ENCODE results near the gene HSD17B2. TPM values are rescaled to one million over a fixed set of nuclear protein-coding genes. Genes with fewer than 3 reads are reported as not detected.

The HSD17B2 gene
- total and polyA plus RNA-seq, 2 of the 4 experiments (the other 2 are of a cell fraction): 0.12 to 0.18 TPM

- dilution Hi-C loops (cut with HindIII; ENCODE audit: low sequenced_read_pairs, unreplicated experiment): no loop called here
- POLR2A ChIA-PET (ENCODE audit: unreplicated experiment): no interaction called here
Measured at GRCh38 chr16:82011199-82011641, 23.8 kb upstream of the HSD17B2 start, which contains the start of gene SDR42E1. Gene SDR42E1 (minus strand): TSS chr16:82011470. CDS start chr16:82000858, 10,612 bp downstream.

More at GRCh38 chr16:82011199-82011641, 23.8 kb upstream of the HSD17B2 start, which contains the start of gene SDR42E1:
- CTCF ChIA-PET: no interaction called here
- H3K4ac ChIP-seq (ENCODE audit: low read depth, low read length): no peak within 1 kb of the TSS
- H3K14ac ChIP-seq (replicated peaks; ENCODE audit: low read depth, low read length): no peak within 1 kb of the TSS
- H3K4me2 ChIP-seq (ENCODE audit: low read depth, low read length): peak within 1 kb of the TSS; percentile 15; the same call in 1 of the 2 replicates
- no peaks in the 10 kb centered on the region for H4K20me1 ChIP-seq (ENCODE audit: insufficient read depth, low read length)
- peak within 1 kb of the TSS in 1 of 2 experiments; percentile 30; a peak in 1 of 4 replicates for H4K8ac ChIP-seq (ENCODE audit: low read depth in 2 of 2, low read length in 2 of 2)
- WGBS, 2 experiments (ENCODE audit: extremely low coverage in 2 of 2, insufficient read length in 1 of 2): 8% methylated on average over 15 of the region's 32 CpGs; no CpG with 5 or more reads in 1 of the 2 experiments
- peak within 1 kb of the TSS; percentile 11; the same call in 1 of the 2 replicates for H3K4me3 ChIP-seq (ENCODE audit: insufficient read depth, low read depth, low read length)
- H3K56ac ChIP-seq (ENCODE audit: extremely low read depth, insufficient read depth, low read length): no peak within 1 kb of the TSS
- peaks cover 12% of the 10 kb centered on the region for H3K27me3 ChIP-seq (ENCODE audit: control insufficient read depth, insufficient read depth, low read length)
- H2AK9ac ChIP-seq (replicated peaks; ENCODE audit: low read depth, low read length, poor library complexity): no peak within 1 kb of the TSS
- H3K4me1 ChIP-seq (ENCODE audit: control insufficient read depth, insufficient read depth, low read length): no peaks in the 10 kb centered on the region
- no peaks in the 10 kb centered on the region for H3K79me1 ChIP-seq (ENCODE audit: low read depth in 1 of 2, low read length in 2 of 2)
- no peak within 1 kb of the TSS for H2AK5ac ChIP-seq (ENCODE audit: low read depth, low read length)
- no peaks in the 10 kb centered on the region for H3K9me1 ChIP-seq (ENCODE audit: insufficient read depth, low read length)
- peaks cover 7% of the 10 kb centered on the region for H3K9me3 ChIP-seq (ENCODE audit: control insufficient read depth, insufficient read depth, low read length)
- no peaks in the 10 kb centered on the region for H3K36me3 ChIP-seq (ENCODE audit: control insufficient read depth, insufficient read depth, low read length)
- H2AFZ ChIP-seq (replicated peaks; ENCODE audit: low read length, poor library complexity): peak within 1 kb of the TSS; percentile 50
- no peak within 1 kb of the TSS for H2BK15ac ChIP-seq (ENCODE audit: low read depth, low read length)
- peak; percentile 27; the same call in 1 of the 2 replicates for ATAC-seq (ENCODE audit: low read depth)
- H3K27ac ChIP-seq (ENCODE audit: insufficient read depth, low read length): no peak within 1 kb of the TSS
- BruUV-seq (replicated peaks): no TSS peak
- H3K18ac ChIP-seq (ENCODE audit: low read depth, low read length): no peak within 1 kb of the TSS
- H3K23ac ChIP-seq (ENCODE audit: low read depth, low read length): no peak within 1 kb of the TSS
- H4K91ac ChIP-seq (ENCODE audit: insufficient read depth, low read depth, low read length): no peak within 1 kb of the TSS
- no peak within 1 kb of the TSS for H4K5ac ChIP-seq (ENCODE audit: low read depth, low read length)
- no peak for DNase-seq
- intact Hi-C loops (cut with micrococcal nuclease): no loop called here
- H2BK120ac ChIP-seq (ENCODE audit: low read depth, low read length): no peak within 1 kb of the TSS
- TF ChIP-seq SMC3 (IDR thresholded peaks at IDR 0.05; ENCODE audit: low read depth, low read length) (no peak), MXI1 (IDR thresholded peaks at IDR 0.05; ENCODE audit: borderline replicate concordance, low read depth, low read length) (no peak), MAZ (IDR thresholded peaks at IDR 0.05; ENCODE audit: borderline replicate concordance, low read depth, low read length) (no peak), NFE2L2 (IDR thresholded peaks at IDR 0.05; ENCODE audit: low read depth, low read length) (no peak)
- TF ChIP-seq, protein P1, sequence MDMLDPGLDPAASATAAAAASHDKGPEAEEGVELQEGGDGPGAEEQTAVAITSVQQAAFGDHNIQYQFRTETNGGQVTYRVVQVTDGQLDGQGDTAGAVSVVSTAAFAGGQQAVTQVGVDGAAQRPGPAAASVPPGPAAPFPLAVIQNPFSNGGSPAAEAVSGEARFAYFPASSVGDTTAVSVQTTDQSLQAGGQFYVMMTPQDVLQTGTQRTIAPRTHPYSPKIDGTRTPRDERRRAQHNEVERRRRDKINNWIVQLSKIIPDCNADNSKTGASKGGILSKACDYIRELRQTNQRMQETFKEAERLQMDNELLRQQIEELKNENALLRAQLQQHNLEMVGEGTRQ (IDR thresholded peaks at IDR 0.05; ENCODE audit: low read depth, low read length): no peak
- H2BK20ac ChIP-seq (ENCODE audit: low read depth, low read length): no peak within 1 kb of the TSS
- in situ Hi-C loops (cut with MboI; ENCODE audit: low sequenced_read_pairs): no loop called here
- H3K9ac ChIP-seq (ENCODE audit: low read depth, low read length): no peak within 1 kb of the TSS; the same call in 1 of the 2 replicates
- no peak within 1 kb of the TSS for H2BK5ac ChIP-seq (ENCODE audit: low read depth, low read length, poor library complexity, severe bottlenecking)

Data from IMR-90 (cell line).